BJ (cell line): ENCODE results near the gene RIPOR2. TPM values are rescaled to one million over a fixed set of nuclear protein-coding genes. Genes with fewer than 3 reads are reported as not detected.

Experiments
- CTCF ChIA-PET: fragments of 350-600 bp; formaldehyde crosslinking; extraction: SDS; loops from one replicate; lab custom pipeline; 2021; ENCODE audit warnings: antibody characterized with exemption, inconsistent platforms; lab: Yijun Ruan, JAX
- POLR2A ChIA-PET: fragments of 300-600 bp; sonication (Branson Sonifier 250); formaldehyde crosslinking; extraction: SDS; loops from one replicate; lab custom pipeline; 2021; ENCODE audit warnings: antibody characterized with exemption; lab: Charles Lee
- DNase-seq: peaks from one replicate; pipeline ENCODE4 v3.0.0-alpha.2; 2011; ENCODE audit warnings: low read depth
- H3K27me3 ChIP-seq: 2 replicates; pipeline ENCODE4 v1.6.0; 2011; ENCODE audit warnings: low read length; ENCODE audit not compliant: control insufficient read depth, insufficient read depth
- H3K36me3 ChIP-seq: 2 replicates; pipeline ENCODE4 v1.5.1; 2011; ENCODE audit warnings: low read length; ENCODE audit not compliant: control insufficient read depth, insufficient read depth
- H3K4me3 ChIP-seq: 2 replicates; pipeline ENCODE4 v1.5.1; 2011; ENCODE audit warnings: low read depth, mild to moderate bottlenecking, control low read depth, low read length
- polyA plus RNA-seq: library from polyadenylated mRNA; depleted of rRNA; stranded (reverse); fragments of >200 nt; gene quantifications from 2 replicates; pipeline ENCODE4 v1.2.3, GENCODE V29; 2011
- TF ChIP-seq, protein P1 (sequence below): IDR thresholded peaks from 2 replicates; pipeline ENCODE4 v1.5.1; 2011; ENCODE audit warnings: low read depth, mild to moderate bottlenecking, control low read depth, inconsistent platforms, low read length, moderate library complexity; ENCODE audit not compliant: insufficient read depth

The RIPOR2 gene
- polyA plus RNA-seq, 1 experiment: 52.6 TPM

DNA sequence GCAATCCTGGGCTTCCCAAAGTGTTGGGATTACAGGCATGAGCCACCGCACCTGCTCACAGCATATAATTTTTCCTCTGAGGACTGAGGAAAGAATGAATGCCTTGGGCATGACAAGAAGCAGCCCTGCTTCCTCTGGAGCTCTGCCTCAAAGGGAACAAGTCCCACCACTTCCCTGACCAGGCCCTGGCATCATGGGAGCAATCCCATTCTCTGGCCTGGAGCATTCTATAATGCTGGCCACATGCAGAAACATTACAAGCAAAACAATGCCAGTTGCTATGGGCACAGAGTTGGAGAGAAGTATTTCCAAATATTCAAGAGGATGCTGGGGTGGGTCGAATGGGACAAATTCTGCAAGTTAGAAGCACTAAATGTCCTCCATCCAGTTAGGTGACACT, 95.6 kb downstream of the RIPOR2 start:
- H3K4me3 ChIP-seq: no peak overlapping the region
- ChIA-PET CTCF (interaction anchor here (1.7 kb wide), 1 partner anchor 9 kb away, joined by 4 read pairs; no protein-coding TSS in a partner anchor), POLR2A (no interaction called here)
- DNase-seq: no peak
- TF ChIP-seq, protein P1, sequence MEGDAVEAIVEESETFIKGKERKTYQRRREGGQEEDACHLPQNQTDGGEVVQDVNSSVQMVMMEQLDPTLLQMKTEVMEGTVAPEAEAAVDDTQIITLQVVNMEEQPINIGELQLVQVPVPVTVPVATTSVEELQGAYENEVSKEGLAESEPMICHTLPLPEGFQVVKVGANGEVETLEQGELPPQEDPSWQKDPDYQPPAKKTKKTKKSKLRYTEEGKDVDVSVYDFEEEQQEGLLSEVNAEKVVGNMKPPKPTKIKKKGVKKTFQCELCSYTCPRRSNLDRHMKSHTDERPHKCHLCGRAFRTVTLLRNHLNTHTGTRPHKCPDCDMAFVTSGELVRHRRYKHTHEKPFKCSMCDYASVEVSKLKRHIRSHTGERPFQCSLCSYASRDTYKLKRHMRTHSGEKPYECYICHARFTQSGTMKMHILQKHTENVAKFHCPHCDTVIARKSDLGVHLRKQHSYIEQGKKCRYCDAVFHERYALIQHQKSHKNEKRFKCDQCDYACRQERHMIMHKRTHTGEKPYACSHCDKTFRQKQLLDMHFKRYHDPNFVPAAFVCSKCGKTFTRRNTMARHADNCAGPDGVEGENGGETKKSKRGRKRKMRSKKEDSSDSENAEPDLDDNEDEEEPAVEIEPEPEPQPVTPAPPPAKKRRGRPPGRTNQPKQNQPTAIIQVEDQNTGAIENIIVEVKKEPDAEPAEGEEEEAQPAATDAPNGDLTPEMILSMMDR: no peak
- H3K27me3 ChIP-seq: no peaks in the 10 kb centered on the region
- peaks cover 11% of the 10 kb centered on the region for H3K36me3 ChIP-seq

DNA sequence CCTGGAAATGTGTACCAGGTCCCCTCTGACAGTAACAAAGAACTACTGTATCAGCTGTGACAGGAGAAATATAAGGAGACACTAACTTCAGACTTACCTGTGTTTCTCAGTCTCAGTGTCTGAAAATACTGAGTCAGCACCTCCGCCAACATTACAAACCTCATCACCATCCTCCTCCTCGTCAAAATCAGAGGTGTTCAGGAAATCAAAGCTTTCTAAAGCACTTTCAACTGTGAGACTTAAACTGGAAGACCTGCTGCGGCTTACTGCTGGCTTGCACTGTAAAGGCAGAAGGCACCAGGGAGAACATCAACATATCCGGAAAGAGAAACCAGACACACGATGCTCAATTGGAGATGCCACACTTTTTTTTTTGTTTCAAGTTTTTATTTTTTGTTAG, 96.8 kb downstream of the RIPOR2 start:
- ChIA-PET CTCF (no interaction called here), POLR2A (no interaction called here)
- TF ChIP-seq, protein P1: no peak
- no peak overlapping the region for H3K4me3 ChIP-seq
- peaks cover 14% of the 10 kb centered on the region for H3K36me3 ChIP-seq
- no peaks in the 10 kb centered on the region for H3K27me3 ChIP-seq
- DNase-seq: no peak

DNA sequence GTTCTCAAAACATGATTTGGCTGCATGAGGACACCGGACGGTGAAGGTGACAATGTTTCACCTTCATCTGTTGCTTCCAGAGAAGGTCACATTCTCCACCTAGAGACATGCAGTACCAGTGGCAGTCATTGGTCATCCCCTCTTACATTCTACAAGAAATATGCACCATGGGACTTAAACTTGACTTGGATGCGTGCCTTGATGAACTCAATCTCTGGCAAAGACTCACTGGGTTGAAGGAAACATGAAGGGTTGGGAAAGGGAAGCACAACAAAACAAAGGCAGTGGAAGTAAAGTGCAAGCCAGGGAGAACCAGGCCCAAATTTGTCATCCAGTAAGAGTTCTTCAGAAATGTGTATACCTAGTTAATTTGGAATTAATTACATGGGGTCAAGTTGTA, 97.7 kb downstream of the RIPOR2 start:
- H3K27me3 ChIP-seq: no peaks in the 10 kb centered on the region
- no peak overlapping the region for H3K4me3 ChIP-seq
- CTCF ChIA-PET: no interaction called here
- no peak for DNase-seq
- H3K36me3 ChIP-seq: peaks cover 12% of the 10 kb centered on the region
- POLR2A ChIA-PET: no interaction called here
- TF ChIP-seq, protein P1: no peak

DNA sequence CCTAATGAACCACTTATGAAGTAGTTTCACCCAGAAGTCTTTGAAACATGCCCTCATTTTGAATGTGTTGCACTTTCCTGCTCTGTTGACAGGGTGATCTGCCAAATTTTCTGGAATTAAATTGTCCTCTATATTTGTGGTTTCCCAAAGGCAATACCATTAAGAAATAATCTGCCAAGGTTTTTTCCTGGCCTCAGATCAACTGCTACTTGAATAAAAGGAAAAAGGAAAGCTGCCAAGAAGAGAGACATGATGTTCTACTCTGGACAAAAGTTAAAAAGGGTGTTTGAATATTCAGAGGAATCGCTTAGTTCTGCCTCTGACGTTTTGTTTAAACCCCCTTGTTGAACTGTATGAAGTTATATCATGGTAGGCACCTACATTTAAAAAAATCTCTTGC, 99.7 kb downstream of the RIPOR2 start:
- DNase-seq: no peak
- Histone ChIP-seq H3K36me3 (peaks cover 13% of the 10 kb centered on the region), H3K27me3 (no peaks in the 10 kb centered on the region), H3K4me3 (no peak overlapping the region)
- ChIA-PET CTCF (interaction anchor here (1.4 kb wide), 1 partner anchor 255 kb away, joined by 3 read pairs; no protein-coding TSS in a partner anchor), POLR2A (no interaction called here)
- TF ChIP-seq, protein P1: no peak

DNA sequence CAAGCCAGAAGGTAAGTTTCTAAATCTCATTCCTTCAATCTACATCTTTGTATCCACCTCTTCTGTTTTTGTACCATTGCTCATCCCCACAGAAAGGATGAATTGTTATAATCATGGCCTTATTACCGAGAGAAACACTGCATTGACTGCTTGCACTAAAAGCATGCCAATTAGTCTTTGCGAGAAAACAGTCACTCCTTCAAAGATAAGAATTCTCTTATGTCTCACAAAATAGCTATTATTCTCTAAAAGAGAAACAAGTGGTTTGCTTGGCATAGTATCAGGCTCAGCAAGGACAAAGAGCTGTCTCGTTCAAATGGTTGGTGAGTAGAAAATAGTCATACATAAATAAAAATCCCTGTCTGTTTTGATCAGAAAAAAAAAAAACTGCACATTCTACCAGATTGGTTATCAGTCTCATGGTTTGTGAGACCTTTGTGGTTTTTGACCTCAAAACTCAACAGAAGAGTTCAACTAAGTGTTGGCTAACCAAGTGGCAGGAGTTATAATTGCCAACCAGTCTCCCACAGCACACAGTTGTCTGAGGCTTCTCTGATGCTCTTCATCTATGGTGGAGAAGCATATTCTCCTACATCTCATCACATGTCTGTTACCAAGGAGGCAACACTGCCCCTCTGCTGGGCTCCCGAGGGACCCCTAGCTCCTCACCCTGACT, 101.9 kb downstream of the RIPOR2 start:
- Histone ChIP-seq H3K4me3 (no peak overlapping the region), H3K27me3 (no peaks in the 10 kb centered on the region), H3K36me3 (peaks cover 13% of the 10 kb centered on the region)
- ChIA-PET POLR2A (no interaction called here), CTCF (no interaction called here)
- no peak for DNase-seq
- TF ChIP-seq, protein P1: no peak
